ENCODE measurements around the gene VGF. TPM values are rescaled to one million over a fixed set of nuclear protein-coding genes. Genes with fewer than 3 reads are reported as not detected.

Gene VGF
- total and polyA plus RNA-seq, 12 donors: 0.97 to 14.3 (median 4.6) TPM; not detected in 3

DNA sequence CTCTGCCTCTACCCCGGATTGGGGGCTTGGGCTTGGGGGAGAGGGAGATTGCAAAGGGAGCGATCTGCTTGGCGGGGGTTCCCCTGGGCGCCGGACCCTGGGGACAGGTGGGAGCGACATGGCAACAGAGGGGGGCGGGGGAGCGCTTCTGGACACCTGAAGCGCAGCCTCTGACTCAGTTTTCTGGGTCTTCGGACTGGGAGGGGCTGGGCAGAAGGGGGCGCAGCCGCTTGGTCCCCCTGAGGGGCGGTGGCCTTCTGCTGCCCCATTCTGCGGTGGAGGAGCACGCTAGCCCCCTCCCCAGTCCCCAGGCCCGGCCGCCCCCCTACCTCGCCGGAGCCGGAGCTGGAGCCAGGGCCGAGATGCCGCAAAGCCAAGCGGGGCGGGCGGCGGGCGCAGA is 14.3 kb upstream of the VGF start:
- no peak overlapping the region for H3K27ac ChIP-seq
- intact Hi-C loops (cut with DNase I): loop anchor here in 1 of 2 donors (5.0 kb wide), 1 partner anchor 53 kb away; no protein-coding TSS in a partner anchor
- TF ChIP-seq POLR2A (IDR thresholded peaks at IDR 0.05): no peak
- TF ChIP-seq, protein P1, sequence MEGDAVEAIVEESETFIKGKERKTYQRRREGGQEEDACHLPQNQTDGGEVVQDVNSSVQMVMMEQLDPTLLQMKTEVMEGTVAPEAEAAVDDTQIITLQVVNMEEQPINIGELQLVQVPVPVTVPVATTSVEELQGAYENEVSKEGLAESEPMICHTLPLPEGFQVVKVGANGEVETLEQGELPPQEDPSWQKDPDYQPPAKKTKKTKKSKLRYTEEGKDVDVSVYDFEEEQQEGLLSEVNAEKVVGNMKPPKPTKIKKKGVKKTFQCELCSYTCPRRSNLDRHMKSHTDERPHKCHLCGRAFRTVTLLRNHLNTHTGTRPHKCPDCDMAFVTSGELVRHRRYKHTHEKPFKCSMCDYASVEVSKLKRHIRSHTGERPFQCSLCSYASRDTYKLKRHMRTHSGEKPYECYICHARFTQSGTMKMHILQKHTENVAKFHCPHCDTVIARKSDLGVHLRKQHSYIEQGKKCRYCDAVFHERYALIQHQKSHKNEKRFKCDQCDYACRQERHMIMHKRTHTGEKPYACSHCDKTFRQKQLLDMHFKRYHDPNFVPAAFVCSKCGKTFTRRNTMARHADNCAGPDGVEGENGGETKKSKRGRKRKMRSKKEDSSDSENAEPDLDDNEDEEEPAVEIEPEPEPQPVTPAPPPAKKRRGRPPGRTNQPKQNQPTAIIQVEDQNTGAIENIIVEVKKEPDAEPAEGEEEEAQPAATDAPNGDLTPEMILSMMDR (IDR thresholded peaks at IDR 0.05): no peak
- no peaks in the 10 kb centered on the region for H3K36me3 ChIP-seq (replicated peaks in 1 of 2)
- no peak overlapping the region for H3K4me3 ChIP-seq
- DNase-seq: no peak
- WGBS, 4 donors: 0 to 13% (median 2%) methylated on average over 3 to 27 of the region's 27 CpGs
- peaks cover 0 to 5% of the 10 kb centered on the region in 2 donors for H3K4me1 ChIP-seq (replicated peaks in 1 of 2)
- H3K9me3 ChIP-seq (replicated peaks in 1 of 3): no peaks in the 10 kb centered on the region
- peaks cover 64% of the 10 kb centered on the region for H3K27me3 ChIP-seq

DNA sequence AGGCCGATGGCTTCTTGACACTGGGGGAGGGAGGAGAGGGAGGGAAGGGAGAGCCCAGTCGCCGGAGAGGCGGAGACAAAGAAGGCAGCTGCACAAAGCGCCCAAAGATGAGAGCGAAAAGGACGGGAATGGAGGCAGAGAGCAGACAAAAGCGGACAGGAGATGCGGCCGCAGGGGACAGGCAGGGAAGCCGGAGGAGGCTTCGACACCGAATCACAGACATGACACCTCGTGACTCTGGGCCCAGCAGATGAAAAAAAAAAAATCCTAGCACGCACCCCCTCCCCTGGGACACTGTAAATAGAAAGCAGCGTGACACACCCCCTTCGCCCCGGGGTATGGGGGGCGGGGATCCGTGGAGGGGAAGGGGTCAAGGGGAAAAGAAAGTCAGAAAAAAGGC is 13.7 kb upstream of the VGF start:
- Histone ChIP-seq H3K27ac (no peak overlapping the region), H3K9me3 (replicated peaks in 1 of 3) (no peaks in the 10 kb centered on the region), H3K4me1 (replicated peaks in 1 of 2) (peaks cover 0 to 5% of the 10 kb centered on the region in 2 donors), H3K4me3 (no peak overlapping the region), H3K27me3 (peaks cover 66% of the 10 kb centered on the region), H3K36me3 (replicated peaks in 1 of 2) (no peaks in the 10 kb centered on the region)
- intact Hi-C loops (cut with DNase I): no loop called here
- no peak for DNase-seq
- 1 to 3% (median 3%) methylated on average over 15 to 20 of the region's 20 CpGs for WGBS, 4 donors
- TF ChIP-seq, protein P1 (IDR thresholded peaks at IDR 0.05): no peak
- no peak for TF ChIP-seq POLR2A (IDR thresholded peaks at IDR 0.05)

DNA sequence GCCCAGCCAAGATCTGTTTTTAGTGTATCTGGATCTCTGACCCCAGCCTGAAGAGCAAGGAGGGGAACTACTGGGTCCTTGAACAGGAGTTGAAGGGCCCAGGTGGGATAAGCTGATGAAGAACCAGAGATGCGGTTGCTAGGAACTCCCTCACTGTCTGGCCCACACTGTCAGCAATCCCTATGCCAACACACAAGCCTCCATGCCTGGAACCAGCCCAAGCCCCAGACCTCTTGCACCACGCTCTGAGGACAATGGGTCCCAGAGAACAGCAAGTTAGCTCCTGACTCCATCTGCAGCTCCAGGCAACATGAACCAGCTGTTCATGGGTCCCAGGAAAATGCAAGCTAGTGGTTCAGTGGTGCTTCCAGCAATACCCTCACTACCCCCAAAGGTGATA is 12.3 kb upstream of the VGF start:
- H3K27ac ChIP-seq: no peak overlapping the region
- intact Hi-C loops (cut with DNase I): no loop called here
- no peak overlapping the region for H3K4me3 ChIP-seq
- H3K27me3 ChIP-seq: peaks cover 79% of the 10 kb centered on the region
- no peak for DNase-seq
- no peak for TF ChIP-seq POLR2A (IDR thresholded peaks at IDR 0.05)
- TF ChIP-seq, protein P1 (IDR thresholded peaks at IDR 0.05): no peak
- peaks cover 11 to 17% of the 10 kb centered on the region in 2 donors for H3K4me1 ChIP-seq (replicated peaks in 1 of 2)
- WGBS, 4 donors: 75 to 81% (median 81%) methylated on average over 2 of the region's 2 CpGs; no CpG with 5 or more reads in 1 of the 4 donors
- H3K36me3 ChIP-seq (replicated peaks in 1 of 2): no peaks in the 10 kb centered on the region
- no peaks in the 10 kb centered on the region for H3K9me3 ChIP-seq (replicated peaks in 1 of 3)

DNA sequence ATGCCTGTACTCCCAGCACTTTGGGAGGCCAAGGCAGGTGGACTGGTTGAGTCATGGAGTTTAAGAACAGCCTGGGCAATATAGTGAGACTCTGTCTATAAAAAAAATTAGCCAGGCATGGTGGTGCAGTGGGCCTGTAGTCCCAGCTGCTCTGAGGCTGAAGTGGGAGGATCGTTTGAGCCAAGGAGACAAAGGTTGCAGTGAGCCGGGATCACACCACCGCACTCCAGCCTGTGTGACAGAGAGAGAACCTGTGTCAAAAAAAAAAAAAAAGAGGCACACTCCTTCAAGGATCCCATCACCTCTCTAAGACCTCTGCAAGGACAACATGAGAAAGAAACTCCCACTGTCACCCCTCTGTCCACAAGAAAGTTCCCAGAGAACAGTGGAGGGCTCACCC is 10.3 kb upstream of the VGF start:
- Histone ChIP-seq H3K9me3 (replicated peaks in 1 of 3) (no peaks in the 10 kb centered on the region), H3K4me1 (replicated peaks in 1 of 2) (peaks cover 12 to 24% of the 10 kb centered on the region in 2 donors), H3K4me3 (no peak overlapping the region), H3K27me3 (peaks cover 90% of the 10 kb centered on the region), H3K27ac (no peak overlapping the region), H3K36me3 (replicated peaks in 1 of 2) (no peaks in the 10 kb centered on the region)
- TF ChIP-seq POLR2A (IDR thresholded peaks at IDR 0.05): no peak
- TF ChIP-seq, protein P1 (IDR thresholded peaks at IDR 0.05): no peak
- WGBS, 4 donors: 35 to 58% (median 43%) methylated on average over 2 to 3 of the region's 3 CpGs
- intact Hi-C loops (cut with DNase I): no loop called here
- DNase-seq: no peak
